ENCODE results near the gene VAV3.

Gene VAV3

GRCh38 chr1:107806902-107807301 is 158.1 kb downstream of the VAV3 start:
- H3K27ac ChIP-seq: no peak overlapping the region
- TF ChIP-seq CTCF (IDR thresholded peaks at IDR 0.05) (no peak), ZFX (IDR thresholded peaks at IDR 0.05; ENCODE audit: borderline replicate concordance) (no peak)

GRCh38 chr1:107804741-107805140 is 160.2 kb downstream of the VAV3 start:
- H3K27ac ChIP-seq: no peak overlapping the region
- TF ChIP-seq CTCF (IDR thresholded peaks at IDR 0.05): no peak

GRCh38 chr1:107804134-107804533 is 160.8 kb downstream of the VAV3 start:
- no peak for TF ChIP-seq ZFX (IDR thresholded peaks at IDR 0.05; ENCODE audit: borderline replicate concordance)
- no peak for TF ChIP-seq CTCF (IDR thresholded peaks at IDR 0.05)
- no peak overlapping the region for H3K27ac ChIP-seq

- H3K27ac ChIP-seq: no peak overlapping the region
- TF ChIP-seq ZFX (IDR thresholded peaks at IDR 0.05; ENCODE audit: borderline replicate concordance): no peak
- no peak for TF ChIP-seq CTCF (IDR thresholded peaks at IDR 0.05)
Measured at GRCh38 chr1:107803579-107803978, 161.4 kb downstream of the VAV3 start.

- no peak overlapping the region for H3K27ac ChIP-seq
- TF ChIP-seq CTCF (IDR thresholded peaks at IDR 0.05) (no peak), ZFX (IDR thresholded peaks at IDR 0.05; ENCODE audit: borderline replicate concordance) (no peak)
Measured at GRCh38 chr1:107802654-107803053, 162.3 kb downstream of the VAV3 start.

- TF ChIP-seq ZFX (IDR thresholded peaks at IDR 0.05; ENCODE audit: borderline replicate concordance) (no peak), CTCF (IDR thresholded peaks at IDR 0.05) (no peak)
- H3K27ac ChIP-seq: no peak overlapping the region
Measured at GRCh38 chr1:107795994-107796393, 169.0 kb downstream of the VAV3 start.

GRCh38 chr1:107795441-107795840 is 169.5 kb downstream of the VAV3 start:
- TF ChIP-seq CTCF (IDR thresholded peaks at IDR 0.05) (no peak), ZFX (IDR thresholded peaks at IDR 0.05; ENCODE audit: borderline replicate concordance) (no peak)
- no peak overlapping the region for H3K27ac ChIP-seq

Measured in 22Rv1 (cell line).